Measurements from ENCODE around the gene ATP8B4.

The ATP8B4 gene

GRCh38 chr15:49926740-49927139 lies 192.3 kb downstream of the ATP8B4 start:
- no peak for FAIRE-seq

- FAIRE-seq, result no peak
Measured at GRCh38 chr15:49923671-49924070, 195.4 kb downstream of the ATP8B4 start.

- FAIRE-seq, result no peak
Measured at GRCh38 chr15:49919034-49919433, 200.0 kb downstream of the ATP8B4 start.

- FAIRE-seq, result no peak
Measured at GRCh38 chr15:49918121-49918520, 200.9 kb downstream of the ATP8B4 start.

- no peak for FAIRE-seq
Measured at GRCh38 chr15:49916998-49917397, 202.0 kb downstream of the ATP8B4 start.

- FAIRE-seq, result no peak
Measured at GRCh38 chr15:49915822-49916221, 203.2 kb downstream of the ATP8B4 start.

- FAIRE-seq, result no peak
Measured at GRCh38 chr15:49908933-49909295, 210.1 kb downstream of the ATP8B4 start.

- no peak for FAIRE-seq
Measured at GRCh38 chr15:49908236-49908932, 210.6 kb downstream of the ATP8B4 start.

GRCh38 chr15:49906966-49907365 lies 212.1 kb downstream of the ATP8B4 start:
- no peak for FAIRE-seq

GRCh38 chr15:49905221-49905620 lies 213.8 kb downstream of the ATP8B4 start:
- FAIRE-seq, result no peak

- FAIRE-seq, result no peak
Measured at GRCh38 chr15:49904296-49904695, 214.7 kb downstream of the ATP8B4 start.

- no peak for FAIRE-seq
Measured at GRCh38 chr15:49902685-49903501, 216.1 kb downstream of the ATP8B4 start.

GRCh38 chr15:49901996-49902684 lies 216.9 kb downstream of the ATP8B4 start:
- no peak for FAIRE-seq

- no peak for FAIRE-seq
Measured at GRCh38 chr15:49901321-49901720, 217.7 kb downstream of the ATP8B4 start.

- FAIRE-seq, result no peak
Measured at GRCh38 chr15:49900903-49901235, 218.2 kb downstream of the ATP8B4 start.

- FAIRE-seq, result no peak
Measured at GRCh38 chr15:49900006-49900902, 218.8 kb downstream of the ATP8B4 start.

GRCh38 chr15:49898575-49899283 lies 220.3 kb downstream of the ATP8B4 start:
- FAIRE-seq, result no peak

GRCh38 chr15:49898097-49898496 lies 220.9 kb downstream of the ATP8B4 start:
- no peak for FAIRE-seq

GRCh38 chr15:49895347-49896223 lies 223.4 kb downstream of the ATP8B4 start:
- FAIRE-seq, result no peak

GRCh38 chr15:49890689-49891088 lies 228.3 kb downstream of the ATP8B4 start:
- FAIRE-seq, result no peak

- no peak for FAIRE-seq
Measured at GRCh38 chr15:49889536-49889935, 229.5 kb downstream of the ATP8B4 start.
